ENCODE data around the gene LATS2. TPM values are rescaled to one million over a fixed set of nuclear protein-coding genes. Genes with fewer than 3 reads are reported as not detected.
A peak's percentile ranks its signal among the peaks of the same experiment; 100 is the strongest.

The LATS2 gene
- total RNA-seq, 4 donors from 2014 or later, result 8.5 to 32.5 (median 12.6) TPM

- Histone ChIP-seq H3K27me3 (no peaks in the 10 kb centered on the region), H3K36me3 (no peaks in the 10 kb centered on the region), H3K27ac (no peak overlapping the region), H3K9me3 (no peaks in the 10 kb centered on the region), H3K4me3 (no peak overlapping the region), H3K4me1 (peaks cover 16 to 23% of the 10 kb centered on the region in 2 donors)
- intact Hi-C loops (cut with DNase I; ENCODE audit: low total_unique reads), result no loop called here
- TF ChIP-seq POLR2A (IDR thresholded peaks at IDR 0.05), result no peak
- TF ChIP-seq CTCF (IDR thresholded peaks at IDR 0.05), result no peak
- DNase-seq, result no peak
Measured at GRCh38 chr13:21010621-21011020, 50.8 kb downstream of the LATS2 start.

DNA sequence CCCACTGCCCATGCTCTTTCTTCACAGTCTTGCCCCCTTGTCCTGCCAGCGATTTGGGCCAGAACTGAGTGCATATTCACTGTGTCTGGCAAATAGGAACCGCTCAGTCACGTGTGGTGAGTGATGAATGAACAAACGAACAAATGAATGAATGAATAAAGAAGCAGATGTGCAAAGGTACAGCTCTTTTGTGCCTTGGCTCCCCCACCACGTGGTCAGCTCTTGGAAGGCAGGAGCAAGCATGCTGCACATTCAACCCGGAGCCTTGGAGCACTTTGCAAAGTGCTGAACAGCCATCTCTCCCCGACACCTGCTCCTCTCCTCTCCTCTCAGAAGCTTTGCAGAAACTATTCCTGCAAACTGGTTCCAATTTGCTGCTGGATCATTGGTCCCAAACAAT lies 52.4 kb downstream of the LATS2 start:
- no peaks in the 10 kb centered on the region for H3K36me3 ChIP-seq
- no peak overlapping the region for H3K4me3 ChIP-seq
- H3K27me3 ChIP-seq, result no peaks in the 10 kb centered on the region
- intact Hi-C loops (cut with DNase I; ENCODE audit: low total_unique reads), result no loop called here
- H3K4me1 ChIP-seq, result peaks cover 5 to 19% of the 10 kb centered on the region in 2 donors
- no peak for TF ChIP-seq POLR2A (IDR thresholded peaks at IDR 0.05)
- no peak for TF ChIP-seq CTCF (IDR thresholded peaks at IDR 0.05)
- DNase-seq, result no peak
- no peaks in the 10 kb centered on the region for H3K9me3 ChIP-seq
- H3K27ac ChIP-seq, result no peak overlapping the region

- intact Hi-C loops (cut with DNase I; ENCODE audit: low total_unique reads), result no loop called here
- H3K4me1 ChIP-seq, result peaks cover 0 to 9% of the 10 kb centered on the region in 2 donors
- no peaks in the 10 kb centered on the region for H3K9me3 ChIP-seq
- no peak overlapping the region for H3K27ac ChIP-seq
- no peaks in the 10 kb centered on the region for H3K27me3 ChIP-seq
- TF ChIP-seq POLR2A (IDR thresholded peaks at IDR 0.05) (no peak), CTCF (IDR thresholded peaks at IDR 0.05) (no peak)
- H3K36me3 ChIP-seq, result no peaks in the 10 kb centered on the region
- no peak overlapping the region for H3K4me3 ChIP-seq
- no peak for DNase-seq
Measured at GRCh38 chr13:21008026-21008425, 53.4 kb downstream of the LATS2 start.

GRCh38 chr13:21006141-21007005 lies 55.0 kb downstream of the LATS2 start:
- Histone ChIP-seq H3K4me1 (peaks cover 0 to 5% of the 10 kb centered on the region in 2 donors), H3K4me3 (no peak overlapping the region), H3K27ac (peak overlapping the region in 1 of 2 donors; percentile 12), H3K27me3 (no peaks in the 10 kb centered on the region), H3K9me3 (no peaks in the 10 kb centered on the region), H3K36me3 (no peaks in the 10 kb centered on the region)
- DNase-seq, result no peak
- TF ChIP-seq CTCF (IDR thresholded peaks at IDR 0.05) (no peak), POLR2A (IDR thresholded peaks at IDR 0.05) (no peak)
- intact Hi-C loops (cut with DNase I; ENCODE audit: low total_unique reads), result no loop called here

GRCh38 chr13:21005193-21005592 lies 56.2 kb downstream of the LATS2 start:
- no peaks in the 10 kb centered on the region for H3K27me3 ChIP-seq
- TF ChIP-seq POLR2A (IDR thresholded peaks at IDR 0.05) (no peak), CTCF (IDR thresholded peaks at IDR 0.05) (no peak)
- H3K36me3 ChIP-seq, result no peaks in the 10 kb centered on the region
- H3K4me1 ChIP-seq, result peaks cover 0 to 1% of the 10 kb centered on the region in 2 donors
- H3K9me3 ChIP-seq, result no peaks in the 10 kb centered on the region
- intact Hi-C loops (cut with DNase I; ENCODE audit: low total_unique reads), result no loop called here
- no peak overlapping the region for H3K27ac ChIP-seq
- H3K4me3 ChIP-seq, result no peak overlapping the region
- no peak for DNase-seq

Measured in uterus (tissue), 4 donors.